Measurements from ENCODE around the gene ATP5MC2.

ATP5MC2 gene

GRCh38 chr12:53617700-53618099, 58.2 kb downstream of the ATP5MC2 start:
- H3K4me3 ChIP-seq (ENCODE audit: insufficient read depth, low read depth, low read length) = no peak overlapping the region
- no peaks in the 10 kb centered on the region for H3K27me3 ChIP-seq (ENCODE audit: control insufficient read depth, insufficient read depth, low read length, poor library complexity, severe bottlenecking)
- H3K27ac ChIP-seq (ENCODE audit: insufficient read depth, low read depth, low read length, poor library complexity, severe bottlenecking) = no peak overlapping the region
- 91 to 93% methylated on average over 1 to 2 of the region's 3 CpGs for WGBS, 2 experiments
- no peaks in the 10 kb centered on the region for H3K4me1 ChIP-seq (ENCODE audit: control insufficient read depth, insufficient read depth, low read length)
- no peaks in the 10 kb centered on the region for H3K36me3 ChIP-seq (ENCODE audit: control insufficient read depth, insufficient read depth, low read length)
- no peaks in the 10 kb centered on the region for H3K9me3 ChIP-seq (ENCODE audit: control insufficient read depth, low read length)

DNA sequence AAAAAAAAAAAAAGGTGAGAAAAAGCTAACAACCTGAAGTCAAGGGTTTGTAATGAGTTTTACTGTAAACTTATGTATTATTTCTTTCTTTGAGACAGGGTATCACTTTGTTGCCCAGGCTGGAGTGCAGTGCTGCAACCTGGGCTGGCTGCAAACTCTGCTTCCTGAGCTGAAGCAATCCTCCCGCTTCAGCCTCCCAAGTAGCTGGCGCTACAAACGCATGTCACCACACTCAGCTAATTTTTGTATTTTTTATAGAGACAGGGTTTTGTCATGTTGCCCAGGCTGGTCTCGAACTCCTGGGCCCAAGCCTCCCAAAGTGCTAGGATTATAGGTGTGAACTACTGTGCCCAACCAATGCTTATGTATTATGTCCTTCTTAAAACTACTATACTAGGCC, 58.9 kb downstream of the ATP5MC2 start:
- no peaks in the 10 kb centered on the region for H3K4me1 ChIP-seq (ENCODE audit: control insufficient read depth, insufficient read depth, low read length)
- no peaks in the 10 kb centered on the region for H3K27me3 ChIP-seq (ENCODE audit: control insufficient read depth, insufficient read depth, low read length, poor library complexity, severe bottlenecking)
- no peaks in the 10 kb centered on the region for H3K36me3 ChIP-seq (ENCODE audit: control insufficient read depth, insufficient read depth, low read length)
- H3K4me3 ChIP-seq (ENCODE audit: insufficient read depth, low read depth, low read length) = no peak overlapping the region
- 95 to 100% methylated on average over 4 of the region's 4 CpGs for WGBS, 2 experiments
- no peaks in the 10 kb centered on the region for H3K9me3 ChIP-seq (ENCODE audit: control insufficient read depth, low read length)
- H3K27ac ChIP-seq (ENCODE audit: insufficient read depth, low read depth, low read length, poor library complexity, severe bottlenecking) = no peak overlapping the region
